Measurements from ENCODE around the gene HLTF.

Gene HLTF

GRCh38 chr3:149018247-149018646 lies 68.1 kb downstream of the HLTF start:
- no peak for DNase-seq (ENCODE audit: low read depth)

GRCh38 chr3:149016669-149017541 lies 69.4 kb downstream of the HLTF start:
- peak; percentile 86 for DNase-seq (ENCODE audit: low read depth)

- no peak for DNase-seq (ENCODE audit: low read depth)
Measured at GRCh38 chr3:149016242-149016641, 70.1 kb downstream of the HLTF start.

- no peak for DNase-seq (ENCODE audit: low read depth)
Measured at GRCh38 chr3:149015393-149015792, 70.9 kb downstream of the HLTF start.

- no peak for DNase-seq (ENCODE audit: low read depth)
Measured at GRCh38 chr3:149013726-149014125, 72.6 kb downstream of the HLTF start.

GRCh38 chr3:149011676-149012075 lies 74.7 kb downstream of the HLTF start:
- no peak for DNase-seq (ENCODE audit: low read depth)

- no peak for DNase-seq (ENCODE audit: low read depth)
Measured at GRCh38 chr3:149010966-149011365, 75.4 kb downstream of the HLTF start.

- no peak for DNase-seq (ENCODE audit: low read depth)
Measured at GRCh38 chr3:149010504-149010951, 75.8 kb downstream of the HLTF start.

GRCh38 chr3:149009732-149010131 lies 76.6 kb downstream of the HLTF start:
- DNase-seq (ENCODE audit: low read depth) = no peak

GRCh38 chr3:149007567-149008257 lies 78.6 kb downstream of the HLTF start:
- DNase-seq (ENCODE audit: low read depth) = no peak

- no peak for DNase-seq (ENCODE audit: low read depth)
Measured at GRCh38 chr3:149005416-149005815, 80.9 kb downstream of the HLTF start.

- no peak for DNase-seq (ENCODE audit: low read depth)
Measured at GRCh38 chr3:149004622-149005021, 81.7 kb downstream of the HLTF start.

- DNase-seq (ENCODE audit: low read depth) = no peak
Measured at GRCh38 chr3:149003653-149004305, 82.6 kb downstream of the HLTF start.

GRCh38 chr3:149001727-149002126 lies 84.6 kb downstream of the HLTF start:
- DNase-seq (ENCODE audit: low read depth) = no peak

- no peak for DNase-seq (ENCODE audit: low read depth)
Measured at GRCh38 chr3:149000206-149000745, 86.1 kb downstream of the HLTF start.

- no peak for DNase-seq (ENCODE audit: low read depth)
Measured at GRCh38 chr3:148999806-149000205, 86.5 kb downstream of the HLTF start.

GRCh38 chr3:148998715-148999423 lies 87.5 kb downstream of the HLTF start:
- DNase-seq (ENCODE audit: low read depth) = no peak

GRCh38 chr3:148998297-148998696 lies 88.0 kb downstream of the HLTF start:
- DNase-seq (ENCODE audit: low read depth) = no peak

- DNase-seq (ENCODE audit: low read depth) = no peak
Measured at GRCh38 chr3:148997623-148998022, 88.7 kb downstream of the HLTF start.

GRCh38 chr3:148992635-148993255 lies 93.6 kb downstream of the HLTF start:
- no peak for DNase-seq (ENCODE audit: low read depth)

GRCh38 chr3:148992027-148992634 lies 94.2 kb downstream of the HLTF start:
- DNase-seq (ENCODE audit: low read depth) = peak; percentile 18

Measured in stromal cell of bone marrow (primary cell).